ENCODE data around the gene ANKS6. TPM values are rescaled to one million over a fixed set of nuclear protein-coding genes. Genes with fewer than 3 reads are reported as not detected.

The ANKS6 gene
- total RNA-seq, 1 experiment from 2014 or later, result 21.1 TPM

- intact Hi-C loops (cut with micrococcal nuclease; ENCODE audit: unreplicated experiment), result no loop called here
- Histone ChIP-seq H3K36me3 (ENCODE audit: control insufficient read depth, insufficient read depth, low read length) (no peaks in the 10 kb centered on the region), H3K4me3 (ENCODE audit: low read depth, low read length) (no peak overlapping the region), H3K4me1 (peaks cover 33% of the 10 kb centered on the region), H3K9me3 (no peaks in the 10 kb centered on the region), H3K27me3 (replicated peaks; ENCODE audit: control insufficient read depth, insufficient read depth, low read length) (no peaks in the 10 kb centered on the region; the same call in 1 of the 2 replicates)
- peak in 1 of 2 experiments; percentile 27 for DNase-seq
- peaks cover 30% of the 10 kb centered on the region for H3K4me1 Mint-ChIP-seq (ENCODE audit: low read depth, unreplicated experiment)
- ChIA-PET POLR2A (no interaction called here), CTCF (interaction anchor here (0.5 to 0.8 kb wide), 2 partner anchors 335 to 400 kb away, joined by 5 to 7 read pairs; no protein-coding TSS in a partner anchor)
- H3K36me3 Mint-ChIP-seq (ENCODE audit: insufficient read depth, unreplicated experiment), result no peaks in the 10 kb centered on the region
- H3K27me3 Mint-ChIP-seq (ENCODE audit: insufficient read depth, unreplicated experiment), result no peaks in the 10 kb centered on the region
- no peak overlapping the region for H3K27ac Mint-ChIP-seq (ENCODE audit: unreplicated experiment)
- H3K9me3 Mint-ChIP-seq (ENCODE audit: unreplicated experiment), result no peaks in the 10 kb centered on the region
- no peak overlapping the region for H3K4me3 Mint-ChIP-seq (ENCODE audit: unreplicated experiment)
- no peak for TF ChIP-seq CTCF (IDR thresholded peaks at IDR 0.05; ENCODE audit: insufficient read depth in 1 of 2, low read depth in 1 of 2, low read length in 1 of 2, severe bottlenecking in 1 of 2, unreplicated experiment in 1 of 2)
- BruUV-seq (replicated peaks), result no TSS peak
These were observed 9.3 kb upstream of the ANKS6 start for GRCh38 chr9:98805506-98806272.

GRCh38 chr9:98804083-98804482 lies 7.7 kb upstream of the ANKS6 start:
- H3K4me1 Mint-ChIP-seq (ENCODE audit: low read depth, unreplicated experiment), result peaks cover 19% of the 10 kb centered on the region
- H3K9me3 Mint-ChIP-seq (ENCODE audit: unreplicated experiment), result no peaks in the 10 kb centered on the region
- no peak overlapping the region for H3K27ac Mint-ChIP-seq (ENCODE audit: unreplicated experiment)
- no peaks in the 10 kb centered on the region for H3K27me3 Mint-ChIP-seq (ENCODE audit: insufficient read depth, unreplicated experiment)
- no peak overlapping the region for H3K4me3 Mint-ChIP-seq (ENCODE audit: unreplicated experiment)
- H3K4me3 ChIP-seq (ENCODE audit: low read depth, low read length), result no peak overlapping the region
- no peaks in the 10 kb centered on the region for H3K36me3 Mint-ChIP-seq (ENCODE audit: insufficient read depth, unreplicated experiment)
- H3K9me3 ChIP-seq, result no peaks in the 10 kb centered on the region
- CTCF ChIA-PET, result no interaction called here
- no TSS peak for BruUV-seq (replicated peaks)
- intact Hi-C loops (cut with micrococcal nuclease; ENCODE audit: unreplicated experiment), result no loop called here
- DNase-seq, result no peak
- no peak for TF ChIP-seq CTCF (IDR thresholded peaks at IDR 0.05; ENCODE audit: insufficient read depth in 1 of 2, low read depth in 1 of 2, low read length in 1 of 2, severe bottlenecking in 1 of 2, unreplicated experiment in 1 of 2)
- POLR2A ChIA-PET, result no interaction called here
- H3K27me3 ChIP-seq (replicated peaks; ENCODE audit: control insufficient read depth, insufficient read depth, low read length), result no peaks in the 10 kb centered on the region; the same call in 1 of the 2 replicates
- peaks cover 31% of the 10 kb centered on the region for H3K4me1 ChIP-seq
- no peaks in the 10 kb centered on the region for H3K36me3 ChIP-seq (ENCODE audit: control insufficient read depth, insufficient read depth, low read length)

- ChIA-PET POLR2A (no interaction called here), CTCF (interaction anchor here (0.6 kb wide), 1 partner anchor 19 kb away, joined by 6 read pairs; no protein-coding TSS in a partner anchor)
- no peak overlapping the region for H3K4me3 ChIP-seq (ENCODE audit: low read depth, low read length)
- peaks cover 18% of the 10 kb centered on the region for H3K4me1 ChIP-seq
- Mint-ChIP-seq H3K36me3 (ENCODE audit: insufficient read depth, unreplicated experiment) (no peaks in the 10 kb centered on the region), H3K4me1 (ENCODE audit: low read depth, unreplicated experiment) (peaks cover 15% of the 10 kb centered on the region), H3K4me3 (ENCODE audit: unreplicated experiment) (no peak overlapping the region), H3K27me3 (ENCODE audit: insufficient read depth, unreplicated experiment) (no peaks in the 10 kb centered on the region), H3K27ac (ENCODE audit: unreplicated experiment) (no peak overlapping the region), H3K9me3 (ENCODE audit: unreplicated experiment) (no peaks in the 10 kb centered on the region)
- no peak for TF ChIP-seq CTCF (IDR thresholded peaks at IDR 0.05; ENCODE audit: insufficient read depth in 1 of 2, low read depth in 1 of 2, low read length in 1 of 2, severe bottlenecking in 1 of 2, unreplicated experiment in 1 of 2)
- no peak for DNase-seq
- intact Hi-C loops (cut with micrococcal nuclease; ENCODE audit: unreplicated experiment), result no loop called here
- no peaks in the 10 kb centered on the region for H3K9me3 ChIP-seq
- no TSS peak for BruUV-seq (replicated peaks)
- no peaks in the 10 kb centered on the region for H3K36me3 ChIP-seq (ENCODE audit: control insufficient read depth, insufficient read depth, low read length)
- no peaks in the 10 kb centered on the region; the same call in 1 of the 2 replicates for H3K27me3 ChIP-seq (replicated peaks; ENCODE audit: control insufficient read depth, insufficient read depth, low read length)
These were observed 5.6 kb upstream of the ANKS6 start for GRCh38 chr9:98801969-98802371.

Data from Caco-2 (cell line).